H9 (cell line): Measurements from ENCODE around the gene GMPS. TPM values are rescaled to one million over a fixed set of nuclear protein-coding genes. Genes with fewer than 3 reads are reported as not detected.

Experiments used
- DNase-seq: peaks from one replicate; pipeline ENCODE4 v3.0.0-alpha.2; 2017
- H2AFZ ChIP-seq: one replicate; pipeline ENCODE4 v1.6.1; 2013; ENCODE audit warnings: mild to moderate bottlenecking, low read length, control low read depth, moderate library complexity
- H2AK5ac ChIP-seq: 2 replicates; pipeline ENCODE4 v1.6.1; 2013; ENCODE audit warnings: low read length, control low read depth, mixed read lengths; ENCODE audit not compliant: insufficient read length
- H2BK120ac ChIP-seq: one replicate; pipeline ENCODE4 v1.6.1; 2013; ENCODE audit warnings: low read depth, mild to moderate bottlenecking, low read length, control low read depth, inconsistent platforms; ENCODE audit not compliant: poor library complexity, severe bottlenecking
- H2BK12ac ChIP-seq: 2 replicates; pipeline ENCODE4 v1.6.1; 2013; ENCODE audit warnings: low read length, control low read depth, mixed read lengths, low read depth; ENCODE audit not compliant: insufficient read length
- H2BK15ac ChIP-seq: 2 replicates; pipeline ENCODE4 v1.6.1; 2013; ENCODE audit warnings: low read depth, low read length, control low read depth
- H2BK20ac ChIP-seq: one replicate; pipeline ENCODE4 v1.6.1; 2013; ENCODE audit warnings: low read depth, mild to moderate bottlenecking, low read length, control low read depth, inconsistent platforms; ENCODE audit not compliant: poor library complexity, severe bottlenecking
- H2BK5ac ChIP-seq: 2 replicates; pipeline ENCODE4 v1.6.1; 2013; ENCODE audit warnings: low read length, control low read depth, mixed read lengths; ENCODE audit not compliant: insufficient read length
- H3K14ac ChIP-seq: 2 replicates; pipeline ENCODE4 v1.6.1; 2013; ENCODE audit warnings: low read length, control low read depth; ENCODE audit not compliant: insufficient read depth
- H3K18ac ChIP-seq: 2 replicates; pipeline ENCODE4 v1.6.1; 2013; ENCODE audit warnings: low read depth, mild to moderate bottlenecking, mixed read lengths, low read length, control low read depth; ENCODE audit not compliant: insufficient read length
- H3K23ac ChIP-seq: 2 replicates; pipeline ENCODE4 v1.6.1; 2013; ENCODE audit warnings: low read length, control low read depth, mixed read lengths, low read depth; ENCODE audit not compliant: insufficient read length
- H3K23me2 ChIP-seq: 2 replicates; pipeline ENCODE4 v1.6.1; 2013; ENCODE audit warnings: low read depth, mild to moderate bottlenecking, mixed read lengths, low read length, control low read depth; ENCODE audit not compliant: insufficient read length, poor library complexity, severe bottlenecking
- H3K27ac ChIP-seq: 2 replicates; pipeline ENCODE4 v1.5.1; 2013; ENCODE audit warnings: low read length, control low read depth, mixed read lengths, low read depth; ENCODE audit not compliant: insufficient read length
- H3K27me3 ChIP-seq: 2 replicates; pipeline ENCODE4 v1.6.1; 2013; ENCODE audit warnings: low read length, control low read depth, inconsistent platforms; ENCODE audit not compliant: insufficient read depth
- H3K4ac ChIP-seq: 2 replicates; pipeline ENCODE4 v1.6.1; 2013; ENCODE audit warnings: low read depth, mild to moderate bottlenecking, control low read depth, inconsistent platforms, low read length, moderate library complexity
- H3K4me1 ChIP-seq: 2 replicates; pipeline ENCODE4 v1.6.1; 2013; ENCODE audit warnings: low read length, control low read depth, inconsistent platforms; ENCODE audit not compliant: insufficient read depth
- H3K4me2 ChIP-seq: 2 replicates; pipeline ENCODE4 v1.6.1; 2013; ENCODE audit warnings: low read length, control low read depth, mixed read lengths; ENCODE audit not compliant: insufficient read length, insufficient read depth
- H3K56ac ChIP-seq: 2 replicates; pipeline ENCODE4 v1.6.1; 2013; ENCODE audit warnings: low read depth, mild to moderate bottlenecking, mixed read lengths, low read length, control low read depth; ENCODE audit not compliant: insufficient read length
- H3K79me1 ChIP-seq: 2 replicates; pipeline ENCODE4 v1.6.1; 2013; ENCODE audit warnings: low read depth, mild to moderate bottlenecking, moderate library complexity, low read length, control low read depth, inconsistent platforms; ENCODE audit not compliant: insufficient read depth, poor library complexity, severe bottlenecking
- H3K79me2 ChIP-seq: 2 replicates; pipeline ENCODE4 v1.6.1; 2013; ENCODE audit warnings: low read length, control low read depth, inconsistent platforms; ENCODE audit not compliant: insufficient read depth
- H3K9ac ChIP-seq: 2 replicates; pipeline ENCODE4 v1.6.1; 2013; ENCODE audit warnings: low read length, control low read depth, mixed read lengths; ENCODE audit not compliant: insufficient read length; ENCODE audit errors: extremely low read depth
- H3K9me3 ChIP-seq: one replicate; pipeline ENCODE4 v1.6.1; 2013; ENCODE audit warnings: low read depth, low read length, inconsistent platforms; ENCODE audit not compliant: control insufficient read depth
- H3T11ph ChIP-seq: one replicate; pipeline ENCODE4 v1.6.1; 2013; ENCODE audit warnings: mild to moderate bottlenecking, low read length, control low read depth, inconsistent platforms
- H4K20me1 ChIP-seq: one replicate; pipeline ENCODE4 v1.6.1; 2013; ENCODE audit not compliant: control insufficient read depth, insufficient read length, insufficient read depth
- H4K5ac ChIP-seq: 2 replicates; pipeline ENCODE4 v1.6.1; 2013; ENCODE audit warnings: low read depth, mild to moderate bottlenecking, mixed read lengths, low read length, control low read depth; ENCODE audit not compliant: insufficient read length
- H4K8ac ChIP-seq: replicated peaks from 2 replicates; pipeline ENCODE4 v1.6.1; 2013; ENCODE audit warnings: low read length, control low read depth, mixed read lengths, low read depth; ENCODE audit not compliant: insufficient read length
- H4K91ac ChIP-seq: 2 replicates; pipeline ENCODE4 v1.6.1; 2013; ENCODE audit warnings: low read depth, mild to moderate bottlenecking, moderate library complexity, mixed read lengths, low read length, control low read depth; ENCODE audit not compliant: insufficient read length
- H3K27ac Mint-ChIP-seq, 3 experiments: 2 replicates in 2 of 3; 3 replicates in 1 of 3; pipeline ENCODE4 v1.8.0; 2020 to 2021; ENCODE audit warnings: mixed read lengths in 3 of 3, mild to moderate bottlenecking in 1 of 3, moderate library complexity in 1 of 3
- H3K27me3 Mint-ChIP-seq: 2 replicates; pipeline ENCODE4 v1.8.0; 2021; ENCODE audit warnings: low read depth, mild to moderate bottlenecking, moderate library complexity, mixed read lengths
- H3K36me3 Mint-ChIP-seq, 3 experiments: 2 replicates in 2 of 3; 3 replicates in 1 of 3; pipeline ENCODE4 v1.8.0; 2020 to 2021; ENCODE audit warnings: low read depth in 3 of 3, mixed read lengths in 3 of 3; ENCODE audit not compliant: insufficient read depth in 1 of 3
- H3K4me1 Mint-ChIP-seq, 2 experiments: 2 replicates each; pipeline ENCODE4 v1.8.0; 2020; ENCODE audit warnings: mixed read lengths in 2 of 2
- H3K4me3 Mint-ChIP-seq, 2 experiments: 2 replicates in 1 of 2; 3 replicates in 1 of 2; pipeline ENCODE4 v1.8.0; 2020 to 2021; ENCODE audit warnings: mild to moderate bottlenecking in 2 of 2, mixed read lengths in 2 of 2, moderate library complexity in 1 of 2
- H3K9me3 Mint-ChIP-seq, 2 experiments: 2 replicates in 1 of 2; 3 replicates in 1 of 2; pipeline ENCODE4 v1.8.0; 2020; ENCODE audit warnings: mild to moderate bottlenecking in 2 of 2, mixed read lengths in 2 of 2, moderate library complexity in 1 of 2
- CTCF ChIP-seq: fragments of 200-600 bp; sonication (generic); conservative IDR thresholded peaks from 3 replicates; pipeline ENCODE4 v1.8.0; 2021; ENCODE audit warnings: antibody characterized with exemption, mild to moderate bottlenecking
- WGBS: extraction: QIAGEN DNeasy Blood & Tissue Kit; methylation state at CpG from one replicate; pipeline ENCODE4 v1.1.7; 2013; ENCODE audit warnings: missing lambda C conversion rate, low lambda C conversion rate, mixed read lengths; ENCODE audit not compliant: insufficient read length; ENCODE audit errors: extremely low coverage; 5-methylcytosine and 5-hydroxymethylcytosine counted together
- total RNA-seq: library from RNA; stranded (reverse); gene quantifications from 2 replicates; pipeline ENCODE4 v1.2.1, GENCODE V29; 2021

The GMPS gene
- total RNA-seq, 1 experiment from 2014 or later: 142 TPM

DNA sequence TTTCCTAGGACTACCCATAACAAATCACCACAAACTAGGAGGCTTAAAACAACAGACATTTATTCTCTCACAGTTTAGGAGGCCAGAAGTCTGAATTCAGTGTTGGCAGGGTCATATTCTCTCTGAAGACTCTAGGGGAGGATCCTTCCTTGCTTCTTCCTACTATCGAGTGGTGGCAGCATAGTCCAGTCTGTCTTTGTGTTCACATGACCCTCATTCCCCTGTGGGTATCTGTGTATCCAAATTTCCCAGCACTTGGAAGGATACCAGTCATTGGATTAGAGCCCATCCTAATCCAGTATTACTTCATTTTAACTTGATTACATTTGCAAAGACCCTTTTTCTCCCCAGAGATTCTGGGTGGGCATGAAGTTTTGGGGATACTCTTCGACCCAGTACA lies 63.8 kb downstream of the GMPS start:
- TF ChIP-seq CTCF: no peak
- no peak overlapping the region for H4K5ac ChIP-seq
- no peak overlapping the region for H3K9ac ChIP-seq
- H2BK15ac ChIP-seq: no peak overlapping the region
- H3K4me1 ChIP-seq: no peaks in the 10 kb centered on the region
- no peak overlapping the region for H3K14ac ChIP-seq
- no CpG with 5 or more reads among the region's 2 CpGs for WGBS
- no peak for DNase-seq
- Mint-ChIP-seq H3K27ac (no peak overlapping the region), H3K4me3 (no peak overlapping the region), H3K36me3 (peaks cover 21 to 59% (median 56%) of the 10 kb centered on the region in 3 experiments), H3K4me1 (no peaks in the 10 kb centered on the region), H3K9me3 (no peaks in the 10 kb centered on the region), H3K27me3 (no peaks in the 10 kb centered on the region)
- no peak overlapping the region for H2BK5ac ChIP-seq
- H4K20me1 ChIP-seq: no peaks in the 10 kb centered on the region
- H3K27me3 ChIP-seq: no peaks in the 10 kb centered on the region
- H3K79me1 ChIP-seq: no peaks in the 10 kb centered on the region
- no peak overlapping the region for H4K8ac ChIP-seq
- no peak overlapping the region for H4K91ac ChIP-seq
- H3K9me3 ChIP-seq: no peaks in the 10 kb centered on the region
- no peak overlapping the region for H3T11ph ChIP-seq
- H3K27ac ChIP-seq: no peak overlapping the region
- no peak overlapping the region for H2BK120ac ChIP-seq
- no peak overlapping the region for H3K4ac ChIP-seq
- H3K18ac ChIP-seq: no peak overlapping the region
- no peak overlapping the region for H2BK20ac ChIP-seq
- no peaks in the 10 kb centered on the region for H3K23me2 ChIP-seq
- H3K23ac ChIP-seq: no peak overlapping the region
- no peak overlapping the region for H3K56ac ChIP-seq
- no peak overlapping the region for H2AK5ac ChIP-seq
- H2BK12ac ChIP-seq: no peak overlapping the region
- H2AFZ ChIP-seq: no peak overlapping the region
- no peak overlapping the region for H3K4me2 ChIP-seq
- H3K79me2 ChIP-seq: no peaks in the 10 kb centered on the region
